EH (cell line): Measurements from ENCODE around the gene SVOPL.

Experiments
- DNase-seq: peaks from one replicate; pipeline ENCODE4 v3.0.0-alpha.2; 2015; ENCODE audit warnings: low read depth

SVOPL gene

GRCh38 chr7:138563808-138564207 lies 137.4 kb downstream of the SVOPL start:
- DNase-seq, result no peak

DNA sequence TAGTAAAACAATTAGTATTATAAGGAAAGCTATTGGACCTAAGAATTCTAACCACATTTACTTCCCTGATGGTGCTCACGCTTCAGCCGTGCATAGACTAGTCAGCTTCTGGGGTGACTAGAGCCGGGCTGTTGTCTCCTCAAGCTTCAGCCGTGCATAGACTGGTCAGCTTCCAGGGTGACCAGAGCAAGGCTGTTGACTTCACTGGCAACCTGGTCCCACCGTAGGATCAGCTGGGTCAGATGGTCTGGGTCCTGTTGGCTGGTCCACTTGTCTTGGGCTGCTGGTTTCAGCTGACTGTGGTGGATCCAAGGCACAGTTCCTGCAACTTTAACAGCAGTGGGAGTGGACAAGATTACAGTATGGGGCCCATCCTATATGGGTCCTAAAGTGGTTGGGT lies 141.7 kb downstream of the SVOPL start:
- DNase-seq, result no peak

DNA sequence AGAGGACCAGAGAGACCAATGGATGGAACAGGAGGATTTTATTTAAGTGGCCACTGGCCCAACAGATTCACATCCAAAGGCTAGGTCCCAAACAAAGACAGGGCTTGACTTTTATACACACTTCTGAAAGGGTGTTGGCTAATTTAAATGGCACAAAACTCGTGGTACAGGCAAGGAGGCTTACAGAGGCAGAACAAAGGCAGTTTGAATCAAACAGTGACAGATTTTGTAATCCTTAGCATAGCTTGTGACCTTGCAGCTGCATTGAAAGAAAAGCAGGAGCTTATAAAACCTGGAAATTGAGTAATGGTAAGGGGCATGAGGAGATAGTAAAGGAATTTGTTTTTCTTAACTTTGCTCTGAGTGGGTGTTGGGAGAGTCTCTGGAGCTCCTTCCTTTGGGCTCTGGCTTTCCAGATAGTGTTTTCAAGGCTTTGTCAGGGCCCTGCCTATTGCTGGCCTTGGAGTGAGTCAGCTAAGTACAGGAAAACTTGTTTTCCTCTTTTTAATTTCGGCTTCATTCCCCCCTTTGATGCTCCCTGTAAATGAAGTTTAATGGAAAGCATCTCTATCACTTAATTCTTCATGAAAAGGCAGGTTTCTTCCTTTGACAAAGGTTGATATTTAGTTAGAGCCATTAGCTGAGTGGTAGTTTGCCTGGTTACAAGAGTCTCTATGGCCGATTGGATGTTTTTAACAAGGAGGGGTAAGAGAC lies 144.2 kb downstream of the SVOPL start:
- DNase-seq, result no peak

DNA sequence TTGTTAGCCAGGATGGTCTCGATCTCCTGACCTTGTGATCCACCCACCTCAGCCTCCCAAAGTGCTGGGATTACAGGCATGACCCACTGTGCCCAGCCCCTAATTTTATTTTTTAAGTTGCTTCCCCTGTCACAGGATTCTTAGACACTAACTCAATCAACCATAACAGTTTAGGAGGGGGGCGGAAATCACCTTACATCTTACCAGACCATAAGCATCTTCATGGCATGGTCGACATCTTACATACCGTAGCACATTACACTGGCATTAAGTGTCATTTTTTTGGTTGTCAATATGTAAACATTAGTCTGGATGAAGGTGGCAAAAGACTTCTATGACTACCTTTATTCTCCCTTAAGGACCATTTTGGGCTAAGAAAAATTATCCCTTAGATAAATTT lies 145.5 kb downstream of the SVOPL start:
- no peak for DNase-seq

DNA sequence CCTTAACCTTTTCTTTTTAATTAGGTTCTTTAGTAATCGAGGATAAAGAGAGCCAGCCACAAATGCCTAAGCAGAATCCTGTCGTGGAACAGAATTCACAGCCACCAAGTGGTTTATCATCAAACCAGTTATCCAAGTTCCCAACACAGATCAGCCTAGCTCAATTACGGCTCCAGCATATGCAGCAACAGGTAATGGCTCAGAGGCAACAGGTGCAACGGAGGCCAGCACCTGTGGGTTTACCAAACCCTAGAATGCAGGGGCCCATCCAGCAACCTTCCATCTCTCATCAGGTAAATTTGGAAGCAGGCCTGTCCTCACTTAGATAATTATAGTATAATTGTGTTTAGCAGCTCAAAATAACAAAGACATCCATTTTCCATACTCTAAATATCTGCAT lies 146.5 kb downstream of the SVOPL start:
- DNase-seq, result no peak

DNA sequence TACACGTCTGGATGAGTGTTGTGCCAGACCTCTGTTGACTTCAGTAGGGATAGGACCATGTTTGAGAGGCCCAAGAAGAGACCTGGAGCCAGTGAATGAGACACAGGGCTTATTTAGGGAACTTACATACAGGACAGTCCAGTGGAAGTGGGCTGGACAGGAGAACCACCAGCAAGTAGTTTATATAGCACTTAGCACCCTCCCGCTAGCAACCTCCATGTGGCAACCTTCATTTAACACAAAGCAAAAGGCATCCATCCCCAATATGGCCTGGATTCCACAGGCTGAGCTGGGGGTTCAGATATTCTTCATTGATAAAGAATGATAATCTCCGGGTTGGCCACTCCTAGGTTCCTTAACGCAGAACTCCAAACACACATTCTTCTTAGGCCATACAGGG lies 147.4 kb downstream of the SVOPL start:
- no peak for DNase-seq

DNA sequence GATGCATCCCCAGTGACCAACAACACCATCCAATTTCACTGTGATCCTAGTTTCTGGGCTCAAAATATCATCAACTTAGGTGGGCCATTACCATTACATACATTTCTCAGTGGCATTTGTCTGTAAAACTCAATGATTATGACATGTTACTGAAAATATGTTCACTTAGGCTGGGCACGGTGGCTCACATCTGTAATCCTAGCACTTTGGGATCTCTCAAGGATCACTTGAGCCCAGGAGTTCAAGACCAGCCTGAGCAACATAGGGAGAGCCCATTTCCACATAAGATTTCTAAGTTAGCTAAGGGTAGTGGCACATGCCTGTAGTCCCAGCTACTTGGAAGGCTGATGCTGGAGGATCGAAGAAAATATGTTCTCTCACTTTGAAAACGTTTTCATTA lies 150.1 kb downstream of the SVOPL start:
- DNase-seq, result no peak

GRCh38 chr7:138550337-138550736 lies 150.8 kb downstream of the SVOPL start:
- no peak for DNase-seq

- DNase-seq, result no peak
These were observed 152.1 kb downstream of the SVOPL start for GRCh38 chr7:138549082-138549481.

DNA sequence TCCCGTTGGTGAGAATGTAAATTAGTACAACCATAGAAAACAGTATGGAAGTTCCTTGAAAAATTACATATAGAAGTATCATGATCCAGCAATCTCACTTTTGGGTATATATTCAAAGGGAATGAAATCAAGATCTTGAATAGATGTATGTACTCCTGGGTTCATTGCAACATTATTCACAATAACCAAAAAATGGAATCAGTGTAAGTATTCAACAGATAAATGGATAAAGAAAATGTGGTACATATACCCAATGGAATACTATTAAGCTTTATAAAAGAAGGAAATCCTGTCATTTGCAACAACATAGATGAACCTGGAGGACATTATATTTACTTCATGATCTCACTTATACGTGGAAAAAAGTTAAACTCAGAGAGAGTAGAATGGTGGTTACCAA lies 154.3 kb downstream of the SVOPL start:
- DNase-seq, result no peak

GRCh38 chr7:138546064-138546619 lies 155.0 kb downstream of the SVOPL start:
- DNase-seq, result no peak

DNA sequence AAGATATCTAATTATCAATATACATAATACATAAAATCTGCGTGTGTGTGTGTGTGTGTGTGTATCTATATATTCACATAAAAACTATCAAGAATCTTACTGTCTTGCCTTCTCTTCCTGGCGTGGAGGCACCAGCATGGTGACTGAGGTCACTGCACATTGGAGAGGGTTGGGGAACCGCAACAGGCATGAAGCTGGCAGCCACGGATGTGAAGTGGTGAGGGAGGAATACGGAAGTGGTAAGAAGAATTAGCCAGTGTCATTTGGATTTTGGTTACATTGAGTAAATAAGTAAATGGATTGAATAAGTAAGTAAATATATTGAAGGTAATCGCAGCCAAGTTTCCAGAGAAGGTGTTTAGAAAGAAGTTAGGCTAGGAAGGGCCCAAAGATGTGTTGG lies 156.0 kb downstream of the SVOPL start:
- no peak for DNase-seq
